Suprapubic skin (tissue), 3 donors: ENCODE measurements around the gene RPRD1B.

ENCODE experiments used
- CTCF ChIP-seq, 2 donors: fragments of 200-600 bp in 1 of 2; fragments of 450-650 bp in 1 of 2; sonication (generic) in 1 of 2; IDR thresholded peaks; one replicate each; pipeline ENCODE4 v1.5.1; 2016 to 2019; ENCODE audit warnings: antibody characterized with exemption in 2 of 2, mild to moderate bottlenecking in 1 of 2, moderate library complexity in 1 of 2
- EP300 ChIP-seq: sonication (generic); formaldehyde crosslinking; IDR thresholded peaks from one replicate; pipeline ENCODE4 v1.6.1; 2017; ENCODE audit warnings: antibody characterized with exemption

- TF ChIP-seq EP300: no peak
- TF ChIP-seq CTCF (IDR thresholded peaks at IDR 0.05): no peak
Measured at GRCh38 chr20:38132910-38133501, 99.5 kb downstream of the RPRD1B start.
